Measurements from ENCODE around the gene SLC51A.

DNA sequence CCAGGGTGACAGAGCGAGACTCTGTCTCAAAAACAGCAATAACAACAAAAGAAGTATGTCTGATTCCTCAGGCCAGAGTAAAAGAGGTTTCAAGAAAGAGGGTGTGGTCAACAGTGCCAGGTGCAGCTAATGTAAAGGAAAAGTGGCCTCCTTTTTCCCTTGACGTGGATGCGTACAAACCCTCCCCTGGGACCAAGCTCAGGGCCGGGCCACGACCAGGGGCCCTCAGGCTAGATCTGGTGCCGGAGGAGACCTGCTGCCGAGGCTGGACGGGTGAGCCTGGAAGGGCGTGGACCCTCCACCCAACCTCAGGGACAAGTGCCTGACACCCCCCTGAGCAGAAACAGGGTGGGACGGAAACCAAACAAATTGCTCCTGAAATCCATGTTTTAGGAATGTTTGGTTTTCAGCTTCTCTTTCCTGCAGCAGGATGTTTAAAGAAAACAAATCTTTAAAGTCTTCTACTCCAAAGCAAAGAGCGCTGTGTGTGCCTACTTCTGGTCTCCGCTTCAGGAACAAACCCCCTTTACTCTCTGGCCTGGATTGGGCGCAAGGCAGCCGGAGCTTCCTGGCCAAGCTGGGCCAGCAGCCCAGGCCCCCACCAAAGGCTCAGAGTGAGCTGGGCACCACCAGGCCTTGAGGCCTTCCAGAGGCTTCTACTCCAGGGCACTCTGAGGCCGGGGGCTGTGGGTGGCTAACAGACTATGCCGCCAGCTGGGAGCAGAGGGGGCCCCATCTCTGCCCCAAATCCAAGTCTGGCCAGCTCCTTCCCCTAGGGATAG, 26.6 kb upstream of the SLC51A start:
- TF ChIP-seq, protein P1, sequence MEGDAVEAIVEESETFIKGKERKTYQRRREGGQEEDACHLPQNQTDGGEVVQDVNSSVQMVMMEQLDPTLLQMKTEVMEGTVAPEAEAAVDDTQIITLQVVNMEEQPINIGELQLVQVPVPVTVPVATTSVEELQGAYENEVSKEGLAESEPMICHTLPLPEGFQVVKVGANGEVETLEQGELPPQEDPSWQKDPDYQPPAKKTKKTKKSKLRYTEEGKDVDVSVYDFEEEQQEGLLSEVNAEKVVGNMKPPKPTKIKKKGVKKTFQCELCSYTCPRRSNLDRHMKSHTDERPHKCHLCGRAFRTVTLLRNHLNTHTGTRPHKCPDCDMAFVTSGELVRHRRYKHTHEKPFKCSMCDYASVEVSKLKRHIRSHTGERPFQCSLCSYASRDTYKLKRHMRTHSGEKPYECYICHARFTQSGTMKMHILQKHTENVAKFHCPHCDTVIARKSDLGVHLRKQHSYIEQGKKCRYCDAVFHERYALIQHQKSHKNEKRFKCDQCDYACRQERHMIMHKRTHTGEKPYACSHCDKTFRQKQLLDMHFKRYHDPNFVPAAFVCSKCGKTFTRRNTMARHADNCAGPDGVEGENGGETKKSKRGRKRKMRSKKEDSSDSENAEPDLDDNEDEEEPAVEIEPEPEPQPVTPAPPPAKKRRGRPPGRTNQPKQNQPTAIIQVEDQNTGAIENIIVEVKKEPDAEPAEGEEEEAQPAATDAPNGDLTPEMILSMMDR (IDR thresholded peaks at IDR 0.05; ENCODE audit: low read length): no peak
- TF ChIP-seq EZH2 (IDR thresholded peaks at IDR 0.05; ENCODE audit: borderline replicate concordance, low read length): no peak

Data from OCI-LY1 (cell line).